Stimulated activated CD8-positive, alpha-beta memory T cell treated with anti-CD3 and anti-CD28 coated beads, Interleukin-2, amount 100 ng/mL, for 48 hours (primary cell): ENCODE data around the gene TAX1BP1.

Experiments
- DNase-seq, 2 donors: peaks; one replicate each; pipeline ENCODE4 v3.0.0-alpha.2; 2020; ENCODE audit warnings: low read depth in 2 of 2

Gene TAX1BP1

DNA sequence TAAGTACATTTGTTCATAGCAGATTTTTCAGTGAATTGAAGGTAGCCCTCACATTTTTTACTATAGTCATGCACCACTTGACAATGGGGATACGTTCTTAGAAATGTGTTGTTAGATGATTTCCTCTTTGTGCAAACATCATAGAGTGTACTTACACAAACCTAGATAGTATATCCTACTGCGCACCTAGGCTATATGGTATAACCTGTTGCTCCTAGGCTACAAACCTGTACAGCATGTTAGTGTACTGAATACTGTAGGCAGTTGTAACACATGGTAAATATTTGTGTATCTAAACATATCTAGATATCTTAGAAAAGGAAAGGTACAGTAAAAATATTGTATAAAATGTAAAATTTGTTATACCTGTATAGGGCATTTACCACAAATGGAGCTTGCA lies 41.2 kb downstream of the TAX1BP1 start:
- DNase-seq: no peak

- DNase-seq: no peak
Observed at GRCh38 chr7:27782849-27783248, 42.9 kb downstream of the TAX1BP1 start.

DNA sequence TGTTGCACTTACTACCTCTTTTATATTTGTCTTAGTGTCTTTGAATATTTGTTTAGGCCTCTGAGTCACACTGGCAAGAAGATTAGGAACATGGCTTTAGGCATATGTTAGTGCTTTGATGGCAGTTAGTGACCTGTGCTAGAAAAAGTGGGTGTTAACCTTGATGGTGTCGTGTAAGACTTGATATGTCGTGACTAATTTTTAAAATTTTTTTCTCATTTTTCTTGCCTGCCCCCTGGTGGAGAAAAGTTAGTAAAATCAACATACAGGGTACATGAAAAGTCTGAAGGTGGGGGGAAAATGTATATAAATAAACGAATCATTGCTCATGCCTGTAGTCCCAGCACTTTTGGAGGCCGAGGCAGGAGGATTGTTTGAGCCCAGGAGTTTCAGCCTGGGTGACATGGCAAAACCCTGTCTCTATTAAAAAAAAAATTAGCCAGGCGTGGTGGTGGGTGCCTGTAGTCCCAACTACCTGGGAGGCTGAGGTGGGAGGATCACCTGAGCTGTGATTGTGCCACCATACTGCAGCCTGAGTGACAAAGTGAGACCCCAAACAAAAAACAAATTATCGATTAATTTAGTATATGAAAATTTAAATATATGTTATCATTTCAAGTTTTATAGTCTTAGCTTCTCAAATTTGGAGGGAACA lies 44.6 kb downstream of the TAX1BP1 start:
- DNase-seq: no peak

DNA sequence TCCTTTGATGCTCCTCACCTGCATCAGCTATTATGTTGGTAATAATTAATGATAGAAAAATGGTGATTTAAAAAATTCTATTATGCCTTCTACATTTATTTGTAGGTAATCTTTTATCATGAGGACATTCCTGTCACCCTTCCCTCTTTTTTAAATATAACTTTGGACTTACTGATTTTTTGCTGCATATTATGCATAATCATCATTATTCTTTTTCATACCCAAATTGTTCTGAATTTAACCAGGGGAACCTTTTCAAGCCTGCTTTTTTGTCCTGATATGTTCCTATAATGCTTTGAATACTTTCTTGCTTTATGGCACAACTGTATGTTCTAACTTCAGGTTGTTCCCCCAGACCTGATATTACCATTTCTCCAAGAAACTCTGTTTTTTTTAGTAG lies 48.5 kb downstream of the TAX1BP1 start:
- no peak for DNase-seq

- no peak for DNase-seq
Observed at GRCh38 chr7:27793780-27794179, 53.8 kb downstream of the TAX1BP1 start.

GRCh38 chr7:27795977-27796376 lies 56.0 kb downstream of the TAX1BP1 start:
- no peak for DNase-seq

- no peak for DNase-seq
Observed at GRCh38 chr7:27799212-27799611, 59.2 kb downstream of the TAX1BP1 start.

DNA sequence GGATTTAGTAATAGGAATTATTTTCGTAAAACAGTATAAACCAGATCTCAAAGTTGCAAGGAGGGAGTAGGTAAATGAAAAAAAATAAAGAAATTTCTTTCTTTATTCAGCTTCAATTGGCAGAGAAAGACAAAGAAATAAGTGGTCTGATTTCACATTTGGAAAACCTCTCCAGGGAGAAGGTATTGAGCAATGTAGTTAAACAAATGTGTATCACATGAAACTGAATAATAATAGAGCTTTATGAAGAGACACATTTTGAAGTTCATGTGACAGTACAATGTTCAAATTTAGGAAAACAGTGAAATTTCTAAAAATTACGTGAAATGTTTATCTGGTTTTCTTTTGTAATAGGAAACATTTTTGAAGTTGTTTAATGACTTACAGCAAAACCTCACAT lies 63.0 kb downstream of the TAX1BP1 start:
- no peak for DNase-seq

DNA sequence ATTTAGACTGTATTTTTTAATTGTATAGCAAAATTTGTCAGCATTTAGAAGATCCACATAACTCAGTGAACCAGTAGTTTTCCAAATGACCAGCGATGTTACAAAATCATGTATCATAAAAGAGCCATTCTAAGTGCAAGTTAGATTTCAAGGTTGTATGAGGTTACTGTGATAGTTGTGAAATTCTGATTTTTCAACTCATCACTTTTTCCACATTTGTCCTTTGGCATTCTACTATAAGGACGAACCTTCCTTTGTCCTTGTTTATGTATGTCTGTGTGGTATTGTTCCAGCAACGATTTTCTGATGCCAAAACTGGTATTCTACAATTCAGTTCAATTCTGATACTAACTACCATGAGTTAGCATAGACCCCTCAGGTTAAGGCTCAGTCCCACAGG lies 64.2 kb downstream of the TAX1BP1 start:
- no peak for DNase-seq

- no peak for DNase-seq
Observed at GRCh38 chr7:27808626-27809025, 68.7 kb downstream of the TAX1BP1 start.

DNA sequence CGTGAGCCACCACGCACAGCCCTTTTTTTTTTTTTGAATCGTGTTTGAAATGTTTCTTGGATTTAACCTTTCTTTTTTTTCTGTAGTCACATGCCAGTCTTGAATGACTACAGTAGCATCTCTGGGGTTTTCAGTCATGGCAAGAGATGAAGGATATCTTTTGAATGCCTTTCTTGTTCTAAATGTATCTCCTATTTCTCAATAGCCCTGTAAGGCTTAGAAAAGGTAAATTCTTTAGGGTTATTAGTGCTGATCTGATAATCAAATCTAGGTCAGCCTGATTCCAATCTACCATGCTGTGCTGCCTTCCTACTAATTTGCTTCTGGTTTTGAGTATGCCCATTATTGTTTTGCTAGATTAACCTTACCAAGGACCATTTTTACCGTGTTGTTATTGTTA lies 70.2 kb downstream of the TAX1BP1 start:
- no peak for DNase-seq

GRCh38 chr7:27812706-27813105 lies 72.7 kb downstream of the TAX1BP1 start:
- DNase-seq: no peak

GRCh38 chr7:27822245-27822644 lies 82.3 kb downstream of the TAX1BP1 start:
- no peak for DNase-seq

GRCh38 chr7:27825891-27826290 lies 85.9 kb downstream of the TAX1BP1 start:
- DNase-seq: no peak

GRCh38 chr7:27826357-27826756 lies 86.4 kb downstream of the TAX1BP1 start:
- no peak for DNase-seq

DNA sequence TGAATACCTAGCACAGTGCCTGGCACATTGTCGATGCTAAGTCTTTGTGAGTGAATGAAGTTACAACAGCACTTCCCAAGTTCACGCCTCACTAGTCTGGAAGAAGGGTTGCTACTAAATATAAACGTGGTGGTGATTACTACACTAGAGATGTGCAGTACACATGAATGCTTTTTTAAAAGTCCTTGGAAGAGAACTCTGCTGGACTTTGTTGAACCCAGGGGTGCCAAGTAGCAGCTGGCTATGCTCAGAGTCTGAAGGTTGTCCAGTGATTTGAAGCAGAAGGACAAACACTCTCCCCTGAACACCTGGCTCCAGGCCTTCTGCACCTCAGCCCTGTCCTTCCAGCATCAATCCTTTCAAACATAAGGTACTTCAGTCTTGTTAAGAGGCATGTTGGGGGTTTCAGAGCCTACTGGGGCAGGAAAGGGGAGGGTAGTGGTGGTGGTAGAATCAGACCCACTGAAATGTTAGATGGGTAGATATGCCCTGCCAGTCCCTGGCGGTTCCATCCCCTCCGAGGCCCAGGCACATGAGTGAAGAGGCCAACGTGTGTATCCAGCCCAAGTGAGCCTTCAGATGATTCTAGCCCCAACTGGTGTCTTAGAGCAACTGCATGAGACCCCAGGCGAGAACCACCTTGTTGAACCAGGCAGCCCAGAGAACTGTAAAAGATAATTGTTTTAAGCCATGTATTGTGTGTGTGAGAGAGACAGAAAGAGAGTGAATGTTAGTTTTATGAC lies 94.4 kb downstream of the TAX1BP1 start:
- no peak for DNase-seq

GRCh38 chr7:27835376-27835775 lies 95.4 kb downstream of the TAX1BP1 start:
- no peak for DNase-seq

GRCh38 chr7:27836536-27836935 lies 96.6 kb downstream of the TAX1BP1 start:
- no peak for DNase-seq

GRCh38 chr7:27839099-27839498 lies 99.1 kb downstream of the TAX1BP1 start:
- DNase-seq: no peak

DNA sequence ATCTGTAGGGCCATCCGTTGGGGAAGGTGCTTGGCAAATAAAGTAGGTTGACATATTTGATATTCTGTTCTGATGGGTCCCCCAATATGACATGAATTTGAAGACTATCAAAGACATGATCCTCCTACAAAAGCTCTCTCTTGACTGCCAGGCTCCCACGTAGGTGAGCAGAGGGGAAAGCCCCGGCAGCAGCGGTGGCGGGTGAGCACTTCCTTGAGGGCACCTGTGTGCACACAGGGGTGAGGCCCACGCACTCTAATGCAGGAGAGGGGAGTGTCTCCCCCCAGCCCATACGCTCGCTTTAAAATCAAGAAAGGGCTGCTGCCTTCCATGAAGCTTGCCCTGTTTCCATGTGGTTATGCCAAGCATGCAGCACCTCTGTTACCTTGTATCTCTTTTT lies 100.4 kb downstream of the TAX1BP1 start:
- no peak for DNase-seq

DNA sequence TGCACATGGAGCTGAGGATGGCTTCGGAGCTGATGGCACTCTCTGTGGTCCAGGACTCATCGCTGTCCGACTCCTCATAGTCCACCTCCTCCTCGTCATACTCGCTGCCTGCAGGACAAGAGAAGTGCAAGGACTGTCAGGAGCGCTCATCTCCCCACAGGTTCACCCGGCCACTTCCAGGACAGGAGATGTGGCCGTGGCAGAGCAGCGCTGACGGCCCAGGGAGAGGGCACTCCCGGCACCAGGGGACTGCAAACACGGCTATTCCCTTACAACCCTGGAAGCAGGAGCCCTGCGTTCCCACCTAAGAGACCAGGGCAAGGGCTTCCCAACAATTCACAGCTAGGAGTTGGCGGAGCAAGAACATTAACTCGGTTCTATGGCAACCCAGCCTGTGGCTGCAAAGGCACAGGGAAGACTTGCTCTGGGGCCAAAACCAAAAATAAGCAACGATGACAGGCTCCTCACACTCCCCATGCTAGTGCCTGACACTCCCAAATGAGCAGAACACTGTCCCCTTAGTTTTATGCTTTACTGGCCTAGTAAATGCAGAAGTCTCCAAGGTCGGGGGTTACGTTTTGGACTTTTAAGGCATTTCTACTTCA lies 100.9 kb downstream of the TAX1BP1 start:
- no peak for DNase-seq

GRCh38 chr7:27842094-27842692 lies 102.2 kb downstream of the TAX1BP1 start:
- no peak for DNase-seq

DNA sequence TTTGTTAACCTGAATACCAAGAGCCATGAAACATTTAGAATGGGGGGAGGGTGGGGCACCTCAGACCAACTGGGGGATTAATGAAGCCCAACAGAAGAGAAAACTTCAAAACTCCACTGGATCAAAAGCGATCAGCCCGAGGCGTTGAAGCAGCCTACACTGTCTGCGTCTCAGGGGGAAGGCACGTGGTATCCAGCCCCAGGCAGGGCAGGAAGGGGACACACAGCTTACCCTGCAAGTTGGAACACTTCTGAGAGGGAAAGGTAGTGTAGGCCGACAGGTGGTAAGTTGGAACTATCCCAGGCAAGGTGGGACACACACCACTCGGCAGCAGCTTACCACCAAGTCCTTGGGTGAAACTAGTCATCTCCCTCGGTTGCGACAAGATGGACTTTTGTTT lies 102.9 kb downstream of the TAX1BP1 start:
- DNase-seq: no peak
